ENCODE data around the gene TCF12. TPM values are rescaled to one million over a fixed set of nuclear protein-coding genes. Genes with fewer than 3 reads are reported as not detected.

Gene TCF12
- total RNA-seq, 1 experiment from 2014 or later, result 76.7 TPM

DNA sequence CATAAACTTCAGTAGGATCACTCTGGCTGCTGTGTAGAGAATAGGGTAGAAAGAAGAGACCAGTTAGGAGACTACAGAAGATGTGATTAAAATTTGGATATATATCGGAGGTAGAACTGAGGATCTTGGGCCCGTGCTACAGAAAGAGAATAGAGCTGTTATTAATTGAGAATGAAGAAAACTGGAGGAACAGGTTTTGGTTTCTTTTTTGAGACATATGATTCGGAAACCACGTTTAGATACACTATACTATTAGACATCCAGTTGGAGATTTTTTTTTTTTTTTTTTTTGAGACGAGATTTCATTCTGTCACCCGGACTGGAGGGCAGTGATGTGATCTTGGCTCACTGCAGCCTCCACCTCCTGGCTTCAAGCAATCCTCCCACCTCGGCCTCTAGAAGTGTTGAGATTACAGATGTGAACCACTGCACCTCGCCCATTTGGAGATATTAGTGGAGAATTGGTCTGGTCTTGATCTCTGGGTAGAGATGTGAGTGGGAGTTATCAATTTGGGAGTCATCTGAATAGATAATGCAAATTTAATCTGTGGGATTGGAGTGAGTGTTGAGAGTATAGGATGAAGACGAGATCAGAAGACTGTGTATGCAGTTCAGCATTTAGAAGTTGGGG, 50.9 kb downstream of the TCF12 start:
- no CpG with 5 or more reads among the region's 9 CpGs for WGBS (ENCODE audit: extremely low coverage, insufficient read length, low lambda C conversion rate)
- H3T11ph ChIP-seq (ENCODE audit: low read length), result no peak overlapping the region
- H3K9me3 ChIP-seq (ENCODE audit: control insufficient read depth, low read depth, low read length), result no peaks in the 10 kb centered on the region
- H3K4ac ChIP-seq (ENCODE audit: low read depth, low read length), result no peak overlapping the region
- no peak overlapping the region for H4K5ac ChIP-seq (ENCODE audit: insufficient read length, low read depth, low read length)
- Mint-ChIP-seq H3K9me3 (no peaks in the 10 kb centered on the region), H3K27me3 (ENCODE audit: low read depth) (no peaks in the 10 kb centered on the region), H3K4me3 (no peak overlapping the region), H3K27ac (peak overlapping the region in 2 of 3 experiments; percentile 2 to 5; a peak in 4 of 7 replicates), H3K36me3 (ENCODE audit: insufficient read depth in 1 of 3, low read depth in 3 of 3) (no peaks in the 10 kb centered on the region), H3K4me1 (peaks cover 24 to 29% of the 10 kb centered on the region in 2 experiments)
- no peaks in the 10 kb centered on the region for H3K23me2 ChIP-seq (ENCODE audit: insufficient read length, low read depth, low read length, poor library complexity, severe bottlenecking)
- H3K27me3 ChIP-seq (ENCODE audit: insufficient read depth, low read length), result no peaks in the 10 kb centered on the region
- H2BK15ac ChIP-seq (ENCODE audit: low read depth, low read length), result no peak overlapping the region
- H3K9ac ChIP-seq (ENCODE audit: extremely low read depth, insufficient read length, low read length), result no peak overlapping the region
- peaks cover 8% of the 10 kb centered on the region for H3K79me1 ChIP-seq (ENCODE audit: insufficient read depth, low read depth, low read length, poor library complexity, severe bottlenecking)
- TF ChIP-seq, protein P1, sequence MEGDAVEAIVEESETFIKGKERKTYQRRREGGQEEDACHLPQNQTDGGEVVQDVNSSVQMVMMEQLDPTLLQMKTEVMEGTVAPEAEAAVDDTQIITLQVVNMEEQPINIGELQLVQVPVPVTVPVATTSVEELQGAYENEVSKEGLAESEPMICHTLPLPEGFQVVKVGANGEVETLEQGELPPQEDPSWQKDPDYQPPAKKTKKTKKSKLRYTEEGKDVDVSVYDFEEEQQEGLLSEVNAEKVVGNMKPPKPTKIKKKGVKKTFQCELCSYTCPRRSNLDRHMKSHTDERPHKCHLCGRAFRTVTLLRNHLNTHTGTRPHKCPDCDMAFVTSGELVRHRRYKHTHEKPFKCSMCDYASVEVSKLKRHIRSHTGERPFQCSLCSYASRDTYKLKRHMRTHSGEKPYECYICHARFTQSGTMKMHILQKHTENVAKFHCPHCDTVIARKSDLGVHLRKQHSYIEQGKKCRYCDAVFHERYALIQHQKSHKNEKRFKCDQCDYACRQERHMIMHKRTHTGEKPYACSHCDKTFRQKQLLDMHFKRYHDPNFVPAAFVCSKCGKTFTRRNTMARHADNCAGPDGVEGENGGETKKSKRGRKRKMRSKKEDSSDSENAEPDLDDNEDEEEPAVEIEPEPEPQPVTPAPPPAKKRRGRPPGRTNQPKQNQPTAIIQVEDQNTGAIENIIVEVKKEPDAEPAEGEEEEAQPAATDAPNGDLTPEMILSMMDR (conservative IDR thresholded peaks at IDR 0.05), result no peak
- no peak overlapping the region for H2AFZ ChIP-seq (ENCODE audit: low read length)
- peaks cover 24% of the 10 kb centered on the region; the same call in 1 of the 2 replicates for H3K79me2 ChIP-seq (ENCODE audit: insufficient read depth, low read length)
- H4K8ac ChIP-seq (replicated peaks; ENCODE audit: insufficient read length, low read depth, low read length), result no peak overlapping the region
- H4K91ac ChIP-seq (ENCODE audit: insufficient read length, low read depth, low read length), result no peak overlapping the region
- H3K4me2 ChIP-seq (ENCODE audit: insufficient read depth, insufficient read length, low read length), result no peak overlapping the region
- H3K23ac ChIP-seq (ENCODE audit: insufficient read length, low read depth, low read length), result no peak overlapping the region
- H3K4me1 ChIP-seq (ENCODE audit: insufficient read depth, low read length), result peaks cover 4% of the 10 kb centered on the region; the same call in 1 of the 2 replicates
- no peaks in the 10 kb centered on the region for H4K20me1 ChIP-seq (ENCODE audit: control insufficient read depth, insufficient read depth, insufficient read length)
- DNase-seq, result no peak
- no peak overlapping the region for H2BK5ac ChIP-seq (ENCODE audit: insufficient read length, low read length)
- H3K56ac ChIP-seq (ENCODE audit: insufficient read length, low read depth, low read length), result no peak overlapping the region
- H2AK5ac ChIP-seq (ENCODE audit: insufficient read length, low read length), result no peak overlapping the region
- no peak overlapping the region for H3K27ac ChIP-seq (ENCODE audit: insufficient read length, low read depth, low read length)
- no peak overlapping the region for H2BK20ac ChIP-seq (ENCODE audit: low read depth, low read length, poor library complexity, severe bottlenecking)
- H2BK12ac ChIP-seq (ENCODE audit: insufficient read length, low read depth, low read length), result no peak overlapping the region
- no peak overlapping the region for H2BK120ac ChIP-seq (ENCODE audit: low read depth, low read length, poor library complexity, severe bottlenecking)
- no peak overlapping the region for H3K14ac ChIP-seq (ENCODE audit: insufficient read depth, low read length)
- H3K18ac ChIP-seq (ENCODE audit: insufficient read length, low read depth, low read length), result no peak overlapping the region

Measured in H9 (cell line).